Mammary epithelial cell (primary cell): Measurements from ENCODE around the gene MAP7.

Experiments
- EZH2 ChIP-seq: IDR thresholded peaks from 2 replicates; pipeline ENCODE4 v1.6.1; 2012; ENCODE audit warnings: low read length, inconsistent platforms, borderline replicate concordance
- TF ChIP-seq, protein P1 (sequence below), 2 donors: IDR thresholded peaks in 1 of 2; conservative IDR thresholded peaks in 1 of 2; 2 replicates each; pipeline ENCODE4 v1.5.1; 2011 to 2012; ENCODE audit warnings: inconsistent platforms in 2 of 2, low read length in 2 of 2, mild to moderate bottlenecking in 2 of 2, control low read depth in 1 of 2, low read depth in 1 of 2; ENCODE audit not compliant: insufficient read depth in 1 of 2; ENCODE audit errors: extremely low read depth in 1 of 2

DNA sequence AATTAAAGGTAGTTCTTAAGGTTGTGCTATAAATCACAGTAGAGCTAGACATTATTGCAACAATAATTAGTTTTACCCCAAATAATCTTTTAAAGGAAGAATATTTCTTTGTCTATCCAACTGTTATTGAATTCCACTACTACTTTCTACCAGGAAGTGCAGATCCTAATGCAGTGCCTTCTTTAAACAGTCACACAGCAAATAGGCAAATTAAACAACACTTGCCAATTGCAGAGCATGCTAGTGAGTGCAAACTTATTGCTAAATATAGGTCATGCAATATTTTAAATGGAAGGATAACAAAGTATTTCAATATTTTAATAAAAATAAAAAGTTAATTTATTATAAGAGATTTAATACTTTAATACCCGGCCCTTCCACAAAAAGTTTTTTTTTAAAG lies 153.3 kb downstream of the MAP7 start:
- TF ChIP-seq, protein P1, sequence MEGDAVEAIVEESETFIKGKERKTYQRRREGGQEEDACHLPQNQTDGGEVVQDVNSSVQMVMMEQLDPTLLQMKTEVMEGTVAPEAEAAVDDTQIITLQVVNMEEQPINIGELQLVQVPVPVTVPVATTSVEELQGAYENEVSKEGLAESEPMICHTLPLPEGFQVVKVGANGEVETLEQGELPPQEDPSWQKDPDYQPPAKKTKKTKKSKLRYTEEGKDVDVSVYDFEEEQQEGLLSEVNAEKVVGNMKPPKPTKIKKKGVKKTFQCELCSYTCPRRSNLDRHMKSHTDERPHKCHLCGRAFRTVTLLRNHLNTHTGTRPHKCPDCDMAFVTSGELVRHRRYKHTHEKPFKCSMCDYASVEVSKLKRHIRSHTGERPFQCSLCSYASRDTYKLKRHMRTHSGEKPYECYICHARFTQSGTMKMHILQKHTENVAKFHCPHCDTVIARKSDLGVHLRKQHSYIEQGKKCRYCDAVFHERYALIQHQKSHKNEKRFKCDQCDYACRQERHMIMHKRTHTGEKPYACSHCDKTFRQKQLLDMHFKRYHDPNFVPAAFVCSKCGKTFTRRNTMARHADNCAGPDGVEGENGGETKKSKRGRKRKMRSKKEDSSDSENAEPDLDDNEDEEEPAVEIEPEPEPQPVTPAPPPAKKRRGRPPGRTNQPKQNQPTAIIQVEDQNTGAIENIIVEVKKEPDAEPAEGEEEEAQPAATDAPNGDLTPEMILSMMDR (conservative IDR thresholded peaks at IDR 0.05 in 1 of 2, IDR thresholded peaks at IDR 0.05 in 1 of 2; ENCODE audit: extremely low read depth in 1 of 2, insufficient read depth in 1 of 2, low read depth in 1 of 2, low read length in 2 of 2) = no peak
- TF ChIP-seq EZH2 = no peak
